Measurements from ENCODE around the gene DHX35. TPM values are rescaled to one million over a fixed set of nuclear protein-coding genes. Genes with fewer than 3 reads are reported as not detected.

DHX35 gene
- total RNA-seq, 1 experiment from 2014 or later, result 20.4 TPM

GRCh38 chr20:38926142-38926933 lies 35.8 kb upstream of the DHX35 start, which contains the start of gene FAM83D (continued):
- no peak for TF ChIP-seq ZNF281 (CRISPR knock-in tag; IDR thresholded peaks at IDR 0.05)
- peak; percentile 43; the same call in 1 of the 2 replicates for TF ChIP-seq NR1H2 (CRISPR knock-in tag; IDR thresholded peaks at IDR 0.05)
- TF ChIP-seq ZNF263 (CRISPR knock-in tag; IDR thresholded peaks at IDR 0.05; ENCODE audit: low read depth), result no peak
- TF ChIP-seq ZBTB21 (CRISPR knock-in tag; IDR thresholded peaks at IDR 0.05; ENCODE audit: borderline replicate concordance), result 0 out of 2 replicates have a peak, but pooled peaks have one; percentile 67
- peak; percentile 62; the same call in 1 of the 2 replicates for TF ChIP-seq TCF7 (CRISPR knock-in tag; IDR thresholded peaks at IDR 0.05; ENCODE audit: low read depth)
- TF ChIP-seq ETV6 (CRISPR knock-in tag; IDR thresholded peaks at IDR 0.05), result peak; percentile 29
- peak; percentile 84; the same call in 1 of the 2 replicates for TF ChIP-seq GABPB1 (CRISPR knock-in tag; IDR thresholded peaks at IDR 0.05)
- no peak for TF ChIP-seq TEAD4 (CRISPR knock-in tag; IDR thresholded peaks at IDR 0.05)
- no peak for TF ChIP-seq JAZF1 (CRISPR knock-in tag; IDR thresholded peaks at IDR 0.05)
- peak; percentile 75 for TF ChIP-seq SP1 (CRISPR knock-in tag; conservative IDR thresholded peaks at IDR 0.05)
- peak; percentile 84 for TF ChIP-seq FOXK1 (CRISPR knock-in tag; IDR thresholded peaks at IDR 0.05)
- no peak for TF ChIP-seq CREM (CRISPR knock-in tag; IDR thresholded peaks at IDR 0.05)
- no peak for TF ChIP-seq ATF3 (CRISPR knock-in tag; conservative IDR thresholded peaks at IDR 0.05)
- no peak for TF ChIP-seq JUN (CRISPR knock-in tag; IDR thresholded peaks at IDR 0.05)

GRCh38 chr20:38926934-38927616 lies 35.1 kb upstream of the DHX35 start:
- H3K27me3 Mint-ChIP-seq (ENCODE audit: low read depth), result no peaks in the 10 kb centered on the region
- DNase-seq (ENCODE audit: low spot score) (no peak), ATAC-seq (no peak)
- 0 out of 2 replicates have a peak, but pooled peaks have one; percentile 22 for TF ChIP-seq ZBTB43 (CRISPR knock-in tag; IDR thresholded peaks at IDR 0.05)
- TF ChIP-seq FOXP1 (CRISPR knock-in tag; IDR thresholded peaks at IDR 0.05; ENCODE audit: borderline replicate concordance), result no peak
- peaks cover 24% of the 10 kb centered on the region for H3K36me3 Mint-ChIP-seq
- peak overlapping the region; percentile 86 for H3K4me3 Mint-ChIP-seq
- POLR2A ChIA-PET, result interaction anchor here (0.5 to 1.7 kb wide), 11 partner anchors 10 to 386 kb away, joined by 3 to 21 read pairs (median 4); partner anchors contain the start of genes DHX35 and PPP1R16B
- CTCF ChIA-PET, result interaction anchor here (0.9 to 1.9 kb wide), 13 partner anchors 10 to 211 kb away, joined by 3 to 15 read pairs (median 5); partner anchors contain the start of gene DHX35
- H3K9me3 Mint-ChIP-seq, result no peaks in the 10 kb centered on the region
- H3K27ac Mint-ChIP-seq, result no peak overlapping the region
- H3K4me1 Mint-ChIP-seq, result peaks cover 35% of the 10 kb centered on the region

- ChIA-PET CTCF (interaction anchor here (0.7 to 0.8 kb wide), 2 partner anchors 45 to 138 kb away, joined by 3 to 5 read pairs; no protein-coding TSS in a partner anchor), POLR2A (interaction anchor here (0.7 to 0.9 kb wide), 2 partner anchors 40 to 387 kb away, joined by 3 to 15 read pairs; no protein-coding TSS in a partner anchor)
- no peaks in the 10 kb centered on the region for H3K27me3 Mint-ChIP-seq (ENCODE audit: low read depth)
- H3K4me3 Mint-ChIP-seq, result peak overlapping the region; percentile 86
- DNase-seq (ENCODE audit: low spot score) (no peak), ATAC-seq (no peak)
- no peaks in the 10 kb centered on the region for H3K9me3 Mint-ChIP-seq
- peaks cover 41% of the 10 kb centered on the region for H3K4me1 Mint-ChIP-seq
- peaks cover 24% of the 10 kb centered on the region for H3K36me3 Mint-ChIP-seq
- peak overlapping the region; percentile 73; the same call in 1 of the 2 replicates for H3K27ac Mint-ChIP-seq
- TF ChIP-seq SMAD3 (CRISPR knock-in tag; IDR thresholded peaks at IDR 0.05; ENCODE audit: borderline replicate concordance) (no peak), NFYB (CRISPR knock-in tag; conservative IDR thresholded peaks at IDR 0.05; ENCODE audit: low read depth) (no peak), NFE2L1 (CRISPR knock-in tag; IDR thresholded peaks at IDR 0.05) (no peak), ESRRA (CRISPR knock-in tag; IDR thresholded peaks at IDR 0.05; ENCODE audit: borderline replicate concordance) (no peak), ATF1 (CRISPR knock-in tag; IDR thresholded peaks at IDR 0.05) (no peak), ERG (CRISPR knock-in tag; IDR thresholded peaks at IDR 0.05) (no peak), EMX1 (CRISPR knock-in tag; IDR thresholded peaks at IDR 0.05) (no peak), FOXP1 (CRISPR knock-in tag; IDR thresholded peaks at IDR 0.05; ENCODE audit: borderline replicate concordance) (no peak), NR2C2 (CRISPR knock-in tag; IDR thresholded peaks at IDR 0.05) (no peak), TEAD1 (CRISPR knock-in tag; IDR thresholded peaks at IDR 0.05) (no peak), ZNF121 (CRISPR knock-in tag; IDR thresholded peaks at IDR 0.05) (no peak)
These were observed 34.1 kb upstream of the DHX35 start for GRCh38 chr20:38927902-38928578.
